ENCODE results near the gene FARS2. TPM values are rescaled to one million over a fixed set of nuclear protein-coding genes. Genes with fewer than 3 reads are reported as not detected.

The FARS2 gene
- total and polyA plus RNA-seq, 4 donors, result 6.3 to 14.2 (median 10.5) TPM

GRCh38 chr6:5468586-5468985, 207.3 kb downstream of the FARS2 start:
- DNase-seq, result no peak
- Histone ChIP-seq H3K4me1 (ENCODE audit: control insufficient read depth in 1 of 2, insufficient read depth in 2 of 2, low read length in 2 of 2) (no peaks in the 10 kb centered on the region), H3K36me3 (ENCODE audit: control insufficient read depth in 1 of 2, insufficient read depth in 2 of 2, low read length in 1 of 2) (no peaks in the 10 kb centered on the region), H3K9me3 (ENCODE audit: control insufficient read depth, low read length) (no peaks in the 10 kb centered on the region), H3K27me3 (ENCODE audit: control insufficient read depth in 1 of 2, insufficient read depth in 2 of 2, low read length in 1 of 2) (no peaks in the 10 kb centered on the region), H3K27ac (ENCODE audit: low read depth in 1 of 2, low read length in 2 of 2) (no peak overlapping the region), H3K4me3 (ENCODE audit: low read length in 2 of 2) (no peak overlapping the region)
- intact Hi-C loops (cut with DNase I), result loop anchor here in 1 of 2 donors (10.0 kb wide), 1 partner anchor 1076 kb away; no protein-coding TSS in a partner anchor
- no peak for ATAC-seq (ENCODE audit: low FRiP score)
- 96 to 97% methylated on average over 4 of the region's 4 CpGs for WGBS, 2 donors

GRCh38 chr6:5469101-5469846, 208.0 kb downstream of the FARS2 start:
- Histone ChIP-seq H3K27ac (ENCODE audit: low read depth in 1 of 2, low read length in 2 of 2) (no peak overlapping the region), H3K4me3 (ENCODE audit: low read length in 2 of 2) (no peak overlapping the region), H3K27me3 (ENCODE audit: control insufficient read depth in 1 of 2, insufficient read depth in 2 of 2, low read length in 1 of 2) (no peaks in the 10 kb centered on the region), H3K9me3 (ENCODE audit: control insufficient read depth, low read length) (no peaks in the 10 kb centered on the region), H3K4me1 (ENCODE audit: control insufficient read depth in 1 of 2, insufficient read depth in 2 of 2, low read length in 2 of 2) (no peaks in the 10 kb centered on the region), H3K36me3 (ENCODE audit: control insufficient read depth in 1 of 2, insufficient read depth in 2 of 2, low read length in 1 of 2) (no peaks in the 10 kb centered on the region)
- intact Hi-C loops (cut with DNase I), result loop anchor here in 1 of 2 donors (10.0 kb wide), 1 partner anchor 1076 kb away; no protein-coding TSS in a partner anchor
- ATAC-seq (ENCODE audit: low FRiP score) (no peak), DNase-seq (no peak)
- 85 to 87% methylated on average over 14 of the region's 14 CpGs for WGBS, 2 donors

- ATAC-seq (ENCODE audit: low FRiP score) (peak; percentile 55), DNase-seq (peak in 1 of 2 donors; percentile 79)
- Histone ChIP-seq H3K27ac (ENCODE audit: low read depth in 1 of 2, low read length in 2 of 2) (no peak overlapping the region), H3K4me1 (ENCODE audit: control insufficient read depth in 1 of 2, insufficient read depth in 2 of 2, low read length in 2 of 2) (no peaks in the 10 kb centered on the region), H3K27me3 (ENCODE audit: control insufficient read depth in 1 of 2, insufficient read depth in 2 of 2, low read length in 1 of 2) (no peaks in the 10 kb centered on the region), H3K9me3 (ENCODE audit: control insufficient read depth, low read length) (no peaks in the 10 kb centered on the region), H3K36me3 (ENCODE audit: control insufficient read depth in 1 of 2, insufficient read depth in 2 of 2, low read length in 1 of 2) (no peaks in the 10 kb centered on the region), H3K4me3 (ENCODE audit: low read length in 2 of 2) (no peak overlapping the region)
- WGBS, 2 donors, result 11 to 13% methylated on average over 8 of the region's 8 CpGs
- intact Hi-C loops (cut with DNase I), result loop anchor here in 1 of 2 donors (10.0 kb wide), 1 partner anchor 1074 kb away; no protein-coding TSS in a partner anchor
Measured at GRCh38 chr6:5471044-5471443, 209.7 kb downstream of the FARS2 start.

- no peaks in the 10 kb centered on the region for H3K36me3 ChIP-seq (ENCODE audit: control insufficient read depth in 1 of 2, insufficient read depth in 2 of 2, low read length in 1 of 2)
- intact Hi-C loops (cut with DNase I), result loop anchor here in 1 of 2 donors (10.0 kb wide), 1 partner anchor 1073 kb away; no protein-coding TSS in a partner anchor
- DNase-seq (no peak), ATAC-seq (ENCODE audit: low FRiP score) (no peak)
- no peaks in the 10 kb centered on the region for H3K27me3 ChIP-seq (ENCODE audit: control insufficient read depth in 1 of 2, insufficient read depth in 2 of 2, low read length in 1 of 2)
- no peak overlapping the region for H3K27ac ChIP-seq (ENCODE audit: low read depth in 1 of 2, low read length in 2 of 2)
- no peak overlapping the region for H3K4me3 ChIP-seq (ENCODE audit: low read length in 2 of 2)
- H3K9me3 ChIP-seq (ENCODE audit: control insufficient read depth, low read length), result no peaks in the 10 kb centered on the region
- no peaks in the 10 kb centered on the region for H3K4me1 ChIP-seq (ENCODE audit: control insufficient read depth in 1 of 2, insufficient read depth in 2 of 2, low read length in 2 of 2)
- 92 to 93% methylated on average over 12 of the region's 12 CpGs for WGBS, 2 donors
Measured at GRCh38 chr6:5471637-5472398, 210.5 kb downstream of the FARS2 start.

GRCh38 chr6:5472571-5472970, 211.3 kb downstream of the FARS2 start:
- Histone ChIP-seq H3K9me3 (ENCODE audit: control insufficient read depth, low read length) (no peaks in the 10 kb centered on the region), H3K4me1 (ENCODE audit: control insufficient read depth in 1 of 2, insufficient read depth in 2 of 2, low read length in 2 of 2) (no peaks in the 10 kb centered on the region), H3K27me3 (ENCODE audit: control insufficient read depth in 1 of 2, insufficient read depth in 2 of 2, low read length in 1 of 2) (no peaks in the 10 kb centered on the region), H3K4me3 (ENCODE audit: low read length in 2 of 2) (no peak overlapping the region), H3K27ac (ENCODE audit: low read depth in 1 of 2, low read length in 2 of 2) (no peak overlapping the region), H3K36me3 (ENCODE audit: control insufficient read depth in 1 of 2, insufficient read depth in 2 of 2, low read length in 1 of 2) (no peaks in the 10 kb centered on the region)
- WGBS, 2 donors, result 95 to 99% methylated on average over 2 of the region's 2 CpGs
- intact Hi-C loops (cut with DNase I), result loop anchor here in 1 of 2 donors (10.0 kb wide), 1 partner anchor 1072 kb away; no protein-coding TSS in a partner anchor
- DNase-seq (no peak), ATAC-seq (ENCODE audit: low FRiP score) (no peak)

- Histone ChIP-seq H3K9me3 (ENCODE audit: control insufficient read depth, low read length) (no peaks in the 10 kb centered on the region), H3K36me3 (ENCODE audit: control insufficient read depth in 1 of 2, insufficient read depth in 2 of 2, low read length in 1 of 2) (no peaks in the 10 kb centered on the region), H3K4me1 (ENCODE audit: control insufficient read depth in 1 of 2, insufficient read depth in 2 of 2, low read length in 2 of 2) (no peaks in the 10 kb centered on the region), H3K27ac (ENCODE audit: low read depth in 1 of 2, low read length in 2 of 2) (no peak overlapping the region), H3K4me3 (ENCODE audit: low read length in 2 of 2) (no peak overlapping the region), H3K27me3 (ENCODE audit: control insufficient read depth in 1 of 2, insufficient read depth in 2 of 2, low read length in 1 of 2) (no peaks in the 10 kb centered on the region)
- intact Hi-C loops (cut with DNase I), result loop anchor here in 1 of 2 donors (10.0 kb wide), 1 partner anchor 1069 kb away; no protein-coding TSS in a partner anchor
- WGBS, 2 donors, result 93 to 94% methylated on average over 3 of the region's 3 CpGs
- DNase-seq (no peak), ATAC-seq (ENCODE audit: low FRiP score) (no peak)
Measured at GRCh38 chr6:5475779-5476178, 214.5 kb downstream of the FARS2 start.

GRCh38 chr6:5478380-5478779, 217.1 kb downstream of the FARS2 start:
- Histone ChIP-seq H3K27me3 (ENCODE audit: control insufficient read depth in 1 of 2, insufficient read depth in 2 of 2, low read length in 1 of 2) (no peaks in the 10 kb centered on the region), H3K27ac (ENCODE audit: low read depth in 1 of 2, low read length in 2 of 2) (no peak overlapping the region), H3K4me1 (ENCODE audit: control insufficient read depth in 1 of 2, insufficient read depth in 2 of 2, low read length in 2 of 2) (no peaks in the 10 kb centered on the region), H3K36me3 (ENCODE audit: control insufficient read depth in 1 of 2, insufficient read depth in 2 of 2, low read length in 1 of 2) (no peaks in the 10 kb centered on the region), H3K4me3 (ENCODE audit: low read length in 2 of 2) (no peak overlapping the region), H3K9me3 (ENCODE audit: control insufficient read depth, low read length) (no peaks in the 10 kb centered on the region)
- 96 to 98% methylated on average over 6 of the region's 6 CpGs for WGBS, 2 donors
- ATAC-seq (ENCODE audit: low FRiP score) (no peak), DNase-seq (no peak)
- intact Hi-C loops (cut with DNase I), result loop anchor here in 1 of 2 donors (10.0 kb wide), 1 partner anchor 1066 kb away; no protein-coding TSS in a partner anchor

GRCh38 chr6:5481033-5481432, 219.7 kb downstream of the FARS2 start:
- intact Hi-C loops (cut with DNase I), result no loop called here
- H3K36me3 ChIP-seq (ENCODE audit: control insufficient read depth in 1 of 2, insufficient read depth in 2 of 2, low read length in 1 of 2), result no peaks in the 10 kb centered on the region
- no peak for ATAC-seq (ENCODE audit: low FRiP score)
- no peaks in the 10 kb centered on the region for H3K27me3 ChIP-seq (ENCODE audit: control insufficient read depth in 1 of 2, insufficient read depth in 2 of 2, low read length in 1 of 2)
- H3K9me3 ChIP-seq (ENCODE audit: control insufficient read depth, low read length), result no peaks in the 10 kb centered on the region
- H3K4me3 ChIP-seq (ENCODE audit: low read length in 2 of 2), result no peak overlapping the region
- WGBS, 2 donors, result 27 to 31% methylated on average over 8 of the region's 8 CpGs
- no peak overlapping the region for H3K27ac ChIP-seq (ENCODE audit: low read depth in 1 of 2, low read length in 2 of 2)
- DNase-seq, result no peak
- no peaks in the 10 kb centered on the region for H3K4me1 ChIP-seq (ENCODE audit: control insufficient read depth in 1 of 2, insufficient read depth in 2 of 2, low read length in 2 of 2)
